ENCODE data around the gene CEPT1.
"Not testable (repeated sequence)": the region's sequence is repeated elsewhere in the genome, so short reads cannot be mapped to it uniquely, and the experiment has no call there.

The CEPT1 gene

DNA sequence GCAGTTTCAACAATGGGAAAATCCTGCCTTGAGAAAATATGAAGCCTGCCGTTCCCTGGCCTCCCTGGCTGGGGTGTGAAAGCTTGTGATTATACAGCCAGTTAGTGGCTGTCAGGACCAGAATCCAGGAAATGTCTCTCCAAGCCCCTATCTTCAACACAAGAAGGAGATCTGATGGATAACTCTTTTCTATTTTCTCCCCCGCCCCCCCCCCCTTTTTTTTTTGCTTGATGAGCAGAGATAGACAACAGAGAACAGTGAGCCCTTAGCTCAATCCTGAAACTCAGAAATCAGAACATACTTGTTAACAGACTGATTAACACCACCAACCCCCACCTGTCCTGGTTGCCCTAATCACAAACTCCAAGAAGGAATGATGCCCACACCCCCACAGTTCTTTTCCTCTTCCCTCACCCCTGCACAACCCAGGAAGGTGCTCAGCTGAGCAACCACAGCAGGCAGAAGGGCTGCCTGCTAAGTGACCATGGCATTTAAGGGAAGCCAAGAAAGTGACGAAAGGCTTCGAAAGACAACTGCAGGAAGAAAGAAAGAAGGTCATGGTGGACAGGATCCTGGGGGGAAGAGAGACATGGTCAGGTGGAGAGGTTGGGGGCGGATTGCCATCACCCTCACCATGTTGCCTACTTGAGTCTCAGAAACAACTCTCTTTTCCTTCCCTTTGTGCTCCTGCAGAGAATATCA is 72.8 kb downstream of the CEPT1 start:
- DNase-seq = no peak

GRCh38 chr1:111213412-111213811 is 73.4 kb downstream of the CEPT1 start:
- DNase-seq = no peak

- peak in 1 of 2 experiments; percentile 21 for DNase-seq
Measured at GRCh38 chr1:111214074-111214801, 74.2 kb downstream of the CEPT1 start.

- DNase-seq = peak; percentile 60 to 68
Measured at GRCh38 chr1:111214884-111215283, 74.9 kb downstream of the CEPT1 start.

GRCh38 chr1:111215285-111215684 is 75.3 kb downstream of the CEPT1 start:
- not testable (repeated sequence) for DNase-seq

DNA sequence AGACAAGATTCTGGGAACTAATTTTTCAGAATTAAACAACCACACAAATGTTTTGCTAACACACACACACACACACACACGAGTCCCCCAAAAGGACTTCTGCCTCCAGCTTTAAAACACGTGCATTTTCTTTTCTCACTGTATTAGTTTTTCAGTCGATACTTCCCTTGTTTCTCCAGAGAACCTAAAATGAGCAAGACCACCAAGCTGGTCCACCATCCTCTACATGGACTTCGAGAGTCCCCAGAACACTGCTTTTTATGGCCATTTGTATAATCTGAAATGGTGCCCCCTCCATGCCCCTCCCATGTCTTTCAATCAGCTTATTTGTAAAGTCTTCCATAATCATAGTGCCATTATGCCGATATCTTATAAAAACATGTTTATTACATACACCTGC is 76.7 kb downstream of the CEPT1 start:
- no peak for DNase-seq

DNA sequence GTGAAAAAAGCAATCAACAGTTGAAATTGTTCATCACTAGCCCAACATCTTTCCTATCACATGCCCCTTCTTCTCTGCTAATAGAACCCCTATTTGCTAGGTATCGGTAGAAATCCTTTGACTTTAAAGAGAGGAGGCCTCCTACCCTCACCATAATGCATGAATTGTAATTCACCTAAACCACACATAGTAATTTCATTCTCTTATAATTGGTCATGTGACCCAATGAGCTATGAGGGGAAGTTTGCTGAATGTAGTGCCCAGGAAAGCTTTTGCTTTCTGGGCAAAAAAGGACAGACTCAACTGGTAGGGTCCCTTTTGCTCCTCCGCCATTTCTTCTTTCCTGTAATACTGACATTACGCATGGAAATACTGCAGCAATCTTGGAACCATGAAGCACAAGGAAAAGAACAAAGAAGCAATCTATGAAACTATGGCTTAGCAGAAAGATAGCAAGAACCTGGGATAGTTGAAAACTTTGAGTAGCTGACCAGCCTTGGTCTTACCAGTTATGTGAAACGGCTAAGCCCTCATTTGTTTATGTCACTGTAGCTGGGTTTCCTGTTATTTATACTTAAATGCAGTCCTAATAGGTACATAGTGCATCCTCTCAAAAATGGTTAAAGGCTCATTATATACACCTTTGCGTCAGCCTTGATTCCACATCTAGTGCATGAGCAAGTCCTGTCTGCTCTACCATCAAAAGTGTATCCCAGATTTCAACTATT is 77.3 kb downstream of the CEPT1 start:
- DNase-seq = no peak

- no peak for DNase-seq
Measured at GRCh38 chr1:111218701-111219556, 78.9 kb downstream of the CEPT1 start.

DNA sequence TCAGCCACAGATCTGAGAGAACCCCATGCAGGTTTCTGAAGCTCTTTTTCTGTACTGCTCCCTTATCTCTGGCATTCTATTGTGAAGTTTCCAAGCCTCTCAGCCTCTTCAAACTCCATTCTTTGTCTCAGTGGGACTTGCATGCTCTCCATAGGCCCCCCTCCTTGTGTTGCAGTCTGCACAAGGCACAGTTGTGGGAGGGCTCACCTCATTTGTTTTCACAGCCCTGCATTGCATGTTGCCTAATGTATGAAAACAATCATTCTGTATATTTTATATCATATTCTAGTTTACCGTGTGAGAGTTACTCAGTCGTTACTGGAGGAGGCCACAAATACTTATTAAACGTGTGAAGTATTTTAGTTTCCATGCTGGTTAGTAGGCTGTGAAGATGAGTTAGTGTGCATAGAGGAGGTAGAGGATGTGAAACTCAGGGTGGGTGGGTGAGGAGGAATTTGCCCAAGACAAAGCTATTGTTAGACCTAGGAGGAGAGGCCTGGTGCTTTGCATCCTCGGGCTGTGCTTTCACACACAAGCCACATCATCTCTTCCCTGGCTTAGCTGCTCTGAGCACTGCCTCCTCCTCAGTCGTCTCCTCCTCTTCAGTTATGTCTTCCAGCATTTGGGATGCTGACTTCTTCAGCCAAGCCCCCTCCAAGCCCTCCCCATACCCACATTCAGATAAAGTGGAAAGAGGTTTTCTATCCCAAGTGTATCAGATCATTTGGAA is 79.7 kb downstream of the CEPT1 start:
- peak; percentile 53 to 67 for DNase-seq

GRCh38 chr1:111220302-111220890 is 80.4 kb downstream of the CEPT1 start:
- no peak for DNase-seq

DNA sequence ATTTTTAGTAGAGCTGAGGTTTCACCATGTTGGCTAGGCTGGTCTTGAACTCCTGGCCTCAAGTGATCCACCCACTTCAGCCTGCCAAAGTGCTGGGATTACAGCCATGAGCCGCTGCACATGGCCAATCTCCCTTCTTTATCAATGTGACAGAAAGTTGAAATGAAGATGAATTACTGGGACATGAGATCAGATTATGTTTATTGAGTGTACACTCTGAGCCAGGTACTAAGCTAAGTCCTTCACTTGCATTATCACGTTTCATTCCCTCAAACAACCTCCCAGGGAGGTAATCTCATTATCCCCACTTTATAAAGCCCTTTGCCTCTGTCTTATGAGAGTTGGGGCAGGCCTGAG is 81.2 kb downstream of the CEPT1 start:
- DNase-seq = no peak

- peak; percentile 46 to 66 for DNase-seq
Measured at GRCh38 chr1:111221633-111222291, 81.7 kb downstream of the CEPT1 start.

DNA sequence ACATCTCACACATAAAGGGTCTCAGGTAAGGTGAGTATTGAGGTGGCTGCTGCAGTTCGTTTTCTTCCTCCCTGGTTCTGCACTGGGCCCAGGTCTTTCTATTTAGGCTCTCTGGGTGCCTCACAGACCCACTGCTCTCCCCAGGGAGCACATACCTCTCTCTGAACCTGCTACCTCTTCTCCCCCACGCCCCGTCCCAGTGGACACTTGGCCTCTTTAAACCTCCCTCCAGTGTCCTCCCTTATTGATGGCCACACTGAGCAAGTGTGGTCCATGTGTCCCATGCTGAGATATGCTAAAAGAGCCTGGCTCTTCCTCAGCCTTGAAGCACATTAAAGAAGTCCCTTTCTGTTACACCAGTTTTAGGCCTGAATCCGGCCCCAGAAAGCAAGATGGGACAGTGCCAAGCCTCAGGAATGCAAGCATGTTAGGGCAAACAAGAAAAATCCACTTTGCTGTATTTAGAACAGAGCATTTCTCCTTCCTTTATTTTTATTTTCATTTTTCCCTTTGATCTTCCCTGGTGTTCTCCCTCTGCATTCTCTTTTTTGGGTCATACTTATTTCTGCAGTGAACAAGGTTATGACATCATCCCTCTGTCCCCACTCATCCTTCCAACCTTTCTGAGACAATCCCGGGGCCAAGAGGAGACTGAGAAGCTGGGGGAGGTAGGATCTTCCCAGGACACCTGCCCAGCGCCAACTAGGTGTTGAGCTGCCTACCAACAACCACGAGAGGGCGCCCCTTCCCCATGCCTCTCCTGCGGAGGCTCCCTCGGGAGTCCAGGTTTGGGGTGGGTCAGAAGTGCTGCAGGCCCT is 82.5 kb downstream of the CEPT1 start:
- DNase-seq = peak; percentile 82 to 86

DNA sequence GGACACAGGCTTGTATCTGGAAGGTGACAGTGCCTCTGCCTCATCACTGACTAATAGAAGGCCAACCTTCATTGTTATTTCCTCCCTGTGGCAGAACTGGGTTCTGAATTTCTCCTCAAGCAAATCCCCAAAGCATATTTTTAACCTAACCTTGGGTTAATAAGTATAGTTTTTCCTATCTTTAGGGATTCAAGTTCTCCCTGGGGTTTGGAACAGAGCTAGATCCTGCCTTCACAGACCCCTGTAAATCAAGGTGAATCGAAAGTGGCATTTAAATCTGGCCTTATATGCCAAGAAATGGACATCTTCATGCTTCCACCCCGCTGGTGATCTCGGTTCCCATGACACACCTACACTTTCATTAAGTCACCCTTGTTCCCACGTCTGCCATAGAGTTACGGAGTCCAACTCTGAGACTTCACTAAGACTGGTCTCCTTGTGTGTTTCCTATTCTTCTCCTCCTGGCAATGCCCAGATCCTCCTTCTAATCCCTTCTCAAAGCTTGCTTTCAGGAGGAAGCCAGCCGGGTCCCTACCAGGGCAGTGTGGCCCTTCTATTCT is 83.2 kb downstream of the CEPT1 start:
- peak in 1 of 2 experiments; percentile 18 for DNase-seq

GRCh38 chr1:111225091-111225490 is 85.1 kb downstream of the CEPT1 start:
- no peak for DNase-seq

DNA sequence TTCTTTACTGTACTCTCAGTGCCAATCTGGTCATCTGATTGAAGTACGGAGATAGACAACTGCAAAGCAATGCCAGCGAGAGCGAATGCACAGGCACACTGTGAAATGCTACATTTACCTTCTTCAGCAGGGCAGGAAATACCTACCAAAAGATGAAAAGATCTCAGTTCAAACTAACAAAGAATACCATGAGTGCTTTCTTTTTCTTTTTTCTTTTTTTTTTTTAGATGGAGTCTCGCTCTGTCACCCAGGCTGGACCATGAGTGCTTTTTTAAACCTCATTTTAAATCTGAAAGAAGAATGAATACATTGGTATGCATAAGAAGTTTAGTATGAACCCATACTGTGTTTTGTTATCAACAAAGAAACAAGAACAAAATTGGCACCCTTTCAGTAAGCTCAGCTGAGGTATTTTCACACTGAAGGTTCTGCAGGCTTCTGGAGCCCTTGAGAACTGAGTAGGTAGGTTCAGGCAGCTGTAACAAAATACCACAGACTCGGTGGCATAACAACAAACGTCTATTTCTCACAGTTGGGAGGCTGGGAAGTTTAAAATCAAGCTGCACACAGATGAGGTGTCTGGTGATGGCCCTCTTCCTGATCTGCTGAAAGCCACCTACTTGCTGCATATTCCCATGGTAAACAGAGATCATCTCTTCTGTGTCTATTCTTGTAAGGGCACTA is 85.8 kb downstream of the CEPT1 start:
- DNase-seq = no peak

DNA sequence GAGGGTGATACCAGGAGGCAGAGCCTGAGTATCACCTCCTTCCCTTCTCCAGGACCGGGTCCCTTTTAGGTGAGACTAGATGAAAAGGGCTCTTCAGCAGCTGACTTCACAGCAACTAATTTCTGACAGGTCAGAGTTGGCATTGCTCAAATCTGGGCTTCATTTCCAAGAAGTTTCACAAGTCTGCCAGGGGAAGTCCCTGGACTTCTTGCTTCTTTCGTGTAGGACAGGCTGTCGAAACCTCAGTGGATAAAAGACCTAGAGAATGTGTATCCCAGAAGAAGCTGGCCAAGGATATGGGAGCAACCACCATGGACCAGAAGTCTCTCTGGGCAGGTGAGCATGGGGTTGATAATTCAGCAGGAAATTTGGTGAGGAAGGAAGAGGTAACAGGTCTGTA is 87.4 kb downstream of the CEPT1 start, which contains the start of gene CHI3L2:
Gene CHI3L2, plus strand, starts transcription at position 280 of the 400 bp plus-strand sequence. Its CDS starts 17 bp downstream, at position 297.
- no peak for DNase-seq

DNA sequence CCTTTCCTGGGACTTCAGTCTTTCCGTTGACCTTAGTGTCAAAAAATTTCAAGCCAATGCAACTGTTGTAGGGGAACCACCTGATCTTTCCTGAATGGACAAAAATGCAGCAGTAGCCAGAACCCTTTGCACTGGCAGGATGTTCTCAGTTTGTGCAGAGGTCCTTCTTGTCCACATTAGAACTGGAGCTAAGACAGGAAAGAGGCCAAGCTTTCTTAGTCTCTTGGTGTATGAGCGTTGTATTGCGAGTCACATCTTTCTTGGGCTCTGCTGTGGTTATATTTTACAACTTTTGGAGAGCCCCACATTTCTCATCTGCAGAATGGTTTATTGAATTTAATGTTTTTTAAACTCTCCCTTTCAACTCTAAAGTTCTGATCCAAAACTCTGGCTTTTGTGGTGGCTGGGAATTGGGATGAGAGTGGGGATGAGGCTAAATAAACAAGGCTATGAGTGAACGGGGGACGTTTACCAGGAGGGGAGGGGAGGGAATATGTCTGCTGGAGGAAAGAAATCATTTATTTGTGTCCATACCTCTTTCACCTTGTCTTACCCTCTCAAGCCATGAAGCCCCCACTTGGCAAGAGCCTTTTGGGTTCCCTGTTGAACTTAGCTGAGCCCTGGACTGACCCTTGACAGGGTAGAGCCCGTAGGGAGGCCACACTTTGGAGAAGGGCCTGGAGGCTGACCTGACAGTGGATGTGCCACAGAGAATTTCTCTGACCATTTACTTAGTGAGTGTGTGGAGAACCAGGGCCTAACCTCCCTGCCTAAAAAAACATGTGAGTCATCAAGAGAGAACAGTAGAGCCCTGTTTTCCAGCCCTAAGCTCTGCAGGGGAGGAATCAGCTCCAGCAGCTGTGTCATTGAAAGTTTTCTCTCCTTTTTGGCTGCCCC is 88.1 kb downstream of the CEPT1 start:
- DNase-seq = peak in 1 of 2 experiments; percentile 13
